Upper lobe of right lung (tissue), 1 donor: ENCODE results near the gene NTN5. TPM values are rescaled to one million over a fixed set of nuclear protein-coding genes. Genes with fewer than 3 reads are reported as not detected.

Experiments used
- ATAC-seq: fragments of 200-7000 bp; cut with Tn5 transposase; one replicate; pipeline ENCODE4 v1.9.1; 2020; ENCODE audit warnings: mild to moderate bottlenecking, moderate library complexity
- DNase-seq: peaks from one replicate; pipeline ENCODE4 v3.0.0-alpha.2; 2020
- H3K27ac ChIP-seq: fragments of 200-600 bp; one replicate; pipeline ENCODE4 v1.8.0; 2022
- H3K27me3 ChIP-seq: fragments of 200-600 bp; one replicate; pipeline ENCODE4 v1.8.0; 2022; ENCODE audit warnings: mild to moderate bottlenecking
- H3K36me3 ChIP-seq: fragments of 200-600 bp; one replicate; pipeline ENCODE4 v1.8.0; 2022
- H3K4me1 ChIP-seq: fragments of 200-600 bp; one replicate; pipeline ENCODE4 v1.8.0; 2022
- H3K4me3 ChIP-seq: fragments of 200-600 bp; one replicate; pipeline ENCODE4 v1.8.0; 2022; ENCODE audit warnings: mild to moderate bottlenecking
- H3K9me3 ChIP-seq: fragments of 200-600 bp; one replicate; pipeline ENCODE4 v1.8.0; 2022
- intact Hi-C: fragments of 100-400 bp; cut with DNase I; formaldehyde crosslinking; loops from one replicate; pipeline ENCODE4 v1.11.0; 2022
- total RNA-seq: library from RNA; stranded (reverse); fragmentation: NEBNext Ultra II Directional; extraction: Animal tissue kit (Norgen Biotek cat#: 25700); gene quantifications from one replicate; pipeline ENCODE4 v1.2.1, GENCODE V29; 2021
- TF ChIP-seq, protein P1 (sequence below): fragments of 200-600 bp; IDR thresholded peaks from one replicate; pipeline ENCODE4 v1.8.0; 2022; ENCODE audit warnings: antibody characterized with exemption
- donor health status: DM: no; HTN: yes; CAD: no; lungs with severe emphysema.

The NTN5 gene
- total RNA-seq, 1 donor from 2014 or later, result 1.2 TPM

DNA sequence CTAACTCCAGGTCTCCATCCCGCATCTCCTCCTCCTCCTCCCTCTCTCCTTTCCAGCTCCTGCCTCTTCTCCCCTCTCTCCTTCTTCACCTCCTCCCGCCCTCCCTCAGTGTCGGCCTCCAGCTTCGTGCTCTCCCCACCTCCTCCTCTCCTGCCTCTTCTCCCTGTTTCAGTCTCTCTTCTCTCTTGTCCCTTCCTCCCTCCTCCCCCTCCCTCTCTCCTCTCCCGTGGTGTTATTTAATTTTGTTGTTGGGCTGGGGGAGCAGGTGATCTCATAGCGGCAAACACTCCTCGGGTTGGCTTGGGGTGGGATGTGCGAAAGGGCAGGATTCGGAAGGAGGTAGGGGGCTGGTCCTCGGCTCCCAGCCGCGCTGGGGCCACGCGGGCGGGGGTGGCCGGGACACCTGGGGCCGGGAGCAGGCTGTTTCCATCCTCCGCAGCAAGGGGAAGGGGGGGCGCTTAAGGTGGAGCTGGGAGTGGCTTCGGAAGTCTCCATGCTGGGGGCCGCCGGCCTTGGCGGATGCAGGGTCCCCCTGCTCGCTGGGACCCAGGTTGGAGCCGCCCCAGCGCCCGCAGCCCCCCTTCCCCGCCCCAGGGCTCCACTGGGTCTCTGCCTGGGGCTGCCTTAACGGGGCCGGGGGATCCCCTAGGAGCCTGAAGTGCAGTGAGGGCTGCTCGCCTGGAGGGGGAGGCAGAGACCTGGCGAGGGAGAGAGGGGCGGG lies 26.7 kb downstream of the NTN5 start, which contains the start of gene CA11:
Gene CA11 (minus strand): TSS at position 187 of the 721 bp plus-strand sequence. CDS start 555 bp downstream, outside the sequence.
- TF ChIP-seq, protein P1, sequence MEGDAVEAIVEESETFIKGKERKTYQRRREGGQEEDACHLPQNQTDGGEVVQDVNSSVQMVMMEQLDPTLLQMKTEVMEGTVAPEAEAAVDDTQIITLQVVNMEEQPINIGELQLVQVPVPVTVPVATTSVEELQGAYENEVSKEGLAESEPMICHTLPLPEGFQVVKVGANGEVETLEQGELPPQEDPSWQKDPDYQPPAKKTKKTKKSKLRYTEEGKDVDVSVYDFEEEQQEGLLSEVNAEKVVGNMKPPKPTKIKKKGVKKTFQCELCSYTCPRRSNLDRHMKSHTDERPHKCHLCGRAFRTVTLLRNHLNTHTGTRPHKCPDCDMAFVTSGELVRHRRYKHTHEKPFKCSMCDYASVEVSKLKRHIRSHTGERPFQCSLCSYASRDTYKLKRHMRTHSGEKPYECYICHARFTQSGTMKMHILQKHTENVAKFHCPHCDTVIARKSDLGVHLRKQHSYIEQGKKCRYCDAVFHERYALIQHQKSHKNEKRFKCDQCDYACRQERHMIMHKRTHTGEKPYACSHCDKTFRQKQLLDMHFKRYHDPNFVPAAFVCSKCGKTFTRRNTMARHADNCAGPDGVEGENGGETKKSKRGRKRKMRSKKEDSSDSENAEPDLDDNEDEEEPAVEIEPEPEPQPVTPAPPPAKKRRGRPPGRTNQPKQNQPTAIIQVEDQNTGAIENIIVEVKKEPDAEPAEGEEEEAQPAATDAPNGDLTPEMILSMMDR, result peak; percentile 87
- peak; percentile 95 for DNase-seq
- peak; percentile 96 for ATAC-seq
- H3K4me1 ChIP-seq, result peaks cover 21% of the 10 kb centered on the region
- peak within 1 kb of the TSS; percentile 56 for H3K4me3 ChIP-seq
- no peaks in the 10 kb centered on the region for H3K9me3 ChIP-seq
- intact Hi-C loops, result no loop called here
- H3K36me3 ChIP-seq, result no peaks in the 10 kb centered on the region
- H3K27me3 ChIP-seq, result no peaks in the 10 kb centered on the region
- H3K27ac ChIP-seq, result peak within 1 kb of the TSS; percentile 66

DNA sequence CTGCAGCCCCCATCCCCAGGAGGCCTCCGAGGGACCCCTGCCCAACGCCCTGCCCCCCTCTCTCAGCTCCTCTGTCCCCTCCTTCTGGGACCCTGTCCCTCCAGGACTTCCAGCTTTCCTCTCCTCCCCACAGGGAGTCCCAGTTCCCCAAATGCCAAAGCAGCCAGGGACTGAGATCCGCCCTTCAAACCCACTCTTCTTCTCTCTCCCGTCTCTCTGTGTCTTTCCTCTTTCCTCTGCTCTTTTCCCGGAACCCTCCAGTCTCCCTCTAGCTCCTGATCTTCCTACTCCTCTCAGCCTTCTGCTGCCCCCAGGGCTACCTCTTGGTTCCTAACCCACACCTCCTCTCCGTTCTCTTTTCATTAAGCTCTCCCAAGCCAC lies 27.2 kb downstream of the NTN5 start:
- no peak for DNase-seq
- Histone ChIP-seq H3K4me3 (peak overlapping the region; percentile 56), H3K9me3 (no peaks in the 10 kb centered on the region), H3K27me3 (no peaks in the 10 kb centered on the region), H3K27ac (peak overlapping the region; percentile 66), H3K36me3 (no peaks in the 10 kb centered on the region), H3K4me1 (peaks cover 21% of the 10 kb centered on the region)
- intact Hi-C loops, result no loop called here
- ATAC-seq, result peak; percentile 1
- TF ChIP-seq, protein P1, result no peak

DNA sequence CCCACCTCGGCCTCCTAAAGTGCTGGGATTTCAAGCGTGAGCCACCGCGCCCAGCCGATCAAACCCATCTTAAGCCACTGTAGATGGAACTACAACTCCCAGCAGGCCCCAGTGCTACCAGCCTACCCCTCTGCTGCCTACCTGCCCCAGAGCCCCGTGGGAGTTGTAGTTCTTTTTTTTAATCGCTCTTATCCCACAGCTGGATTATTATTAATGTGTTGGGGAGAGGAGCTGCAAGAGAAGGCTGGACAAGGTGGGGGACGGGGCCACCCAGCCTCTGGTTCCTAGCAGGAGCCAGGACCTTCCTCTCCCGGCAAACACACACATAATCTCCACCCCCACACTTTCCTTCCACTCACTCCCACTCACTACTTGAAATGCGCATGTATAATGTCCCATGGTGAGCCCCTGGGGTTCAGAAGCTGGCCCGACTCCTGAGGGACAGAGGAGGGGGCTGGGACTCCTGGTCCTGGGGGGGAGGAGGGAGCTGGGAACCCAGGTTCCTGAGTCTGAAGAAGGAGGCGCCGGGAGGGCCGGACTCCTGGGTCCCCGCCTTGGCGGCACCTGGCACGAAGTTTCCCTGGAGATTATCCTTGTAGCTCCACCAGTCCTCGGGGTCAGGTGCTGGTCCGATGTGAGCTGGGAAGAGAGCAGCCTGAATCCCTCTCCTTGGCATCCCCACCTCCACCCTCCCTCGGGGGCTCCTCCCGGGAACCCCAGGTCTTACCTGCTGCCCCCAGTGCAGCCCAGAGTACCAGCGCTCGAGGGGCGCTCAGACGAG lies 27.8 kb downstream of the NTN5 start:
- DNase-seq (peak; percentile 78), ATAC-seq (peak; percentile 82)
- Histone ChIP-seq H3K4me3 (peak overlapping the region; percentile 56), H3K9me3 (no peaks in the 10 kb centered on the region), H3K27ac (peak overlapping the region; percentile 66), H3K36me3 (no peaks in the 10 kb centered on the region), H3K27me3 (no peaks in the 10 kb centered on the region), H3K4me1 (peaks cover 21% of the 10 kb centered on the region)
- TF ChIP-seq, protein P1, result no peak
- intact Hi-C loops, result no loop called here

DNA sequence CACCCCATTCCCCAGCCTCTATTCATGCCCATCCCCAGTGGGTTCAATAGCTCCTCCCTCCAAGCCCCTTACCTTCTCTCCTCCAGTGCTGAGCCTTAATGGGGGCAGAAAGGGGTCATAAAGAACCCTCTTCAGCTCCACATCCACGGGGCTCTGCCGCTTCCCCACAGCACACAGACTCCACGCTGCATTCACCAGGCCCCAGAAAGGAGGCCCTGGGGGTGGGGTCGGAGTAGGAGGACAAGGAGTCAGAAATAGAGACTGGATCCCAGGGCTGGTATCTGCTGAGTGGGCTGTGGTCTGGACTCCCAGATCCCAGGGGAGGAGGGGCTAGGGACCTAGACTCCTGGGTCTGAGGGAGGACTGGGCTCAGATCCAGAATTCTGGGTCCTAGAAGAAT lies 28.5 kb downstream of the NTN5 start:
- ATAC-seq, result no peak
- Histone ChIP-seq H3K9me3 (no peaks in the 10 kb centered on the region), H3K27me3 (no peaks in the 10 kb centered on the region), H3K4me1 (peaks cover 17% of the 10 kb centered on the region), H3K4me3 (no peak overlapping the region), H3K36me3 (no peaks in the 10 kb centered on the region), H3K27ac (no peak overlapping the region)
- DNase-seq, result no peak
- intact Hi-C loops, result no loop called here
- TF ChIP-seq, protein P1, result no peak

DNA sequence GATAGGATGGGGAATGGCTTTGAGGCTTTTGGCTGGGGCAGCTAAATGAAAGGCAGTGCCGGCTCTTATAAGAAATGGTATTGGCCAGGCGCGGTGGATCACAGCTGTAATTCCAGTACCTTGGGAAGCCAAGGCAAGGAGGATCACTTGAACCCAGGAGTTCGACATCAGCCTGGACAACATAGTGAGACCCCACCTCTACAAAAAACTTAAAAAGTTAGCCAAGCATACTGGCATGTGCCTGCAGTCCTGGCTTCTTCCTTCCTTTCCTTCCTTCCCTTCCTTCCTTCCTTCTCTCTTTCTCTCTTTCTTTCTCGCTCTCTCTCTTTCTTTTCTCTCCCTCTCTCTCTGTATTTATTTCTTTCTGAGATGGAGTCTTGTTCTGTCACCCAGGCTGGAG lies 30.0 kb downstream of the NTN5 start:
- no peaks in the 10 kb centered on the region for H3K9me3 ChIP-seq
- no peak overlapping the region for H3K4me3 ChIP-seq
- H3K4me1 ChIP-seq, result peaks cover 20% of the 10 kb centered on the region
- no peaks in the 10 kb centered on the region for H3K36me3 ChIP-seq
- DNase-seq (no peak), ATAC-seq (no peak)
- H3K27ac ChIP-seq, result no peak overlapping the region
- TF ChIP-seq, protein P1, result no peak
- no peaks in the 10 kb centered on the region for H3K27me3 ChIP-seq
- intact Hi-C loops, result no loop called here
